ENCODE measurements around the gene PRPSAP1. TPM values are rescaled to one million over a fixed set of nuclear protein-coding genes. Genes with fewer than 3 reads are reported as not detected.

PRPSAP1 gene
- polyA plus RNA-seq, 1 of the 3 experiments (the other 2 are of a cell fraction) = 118 TPM

DNA sequence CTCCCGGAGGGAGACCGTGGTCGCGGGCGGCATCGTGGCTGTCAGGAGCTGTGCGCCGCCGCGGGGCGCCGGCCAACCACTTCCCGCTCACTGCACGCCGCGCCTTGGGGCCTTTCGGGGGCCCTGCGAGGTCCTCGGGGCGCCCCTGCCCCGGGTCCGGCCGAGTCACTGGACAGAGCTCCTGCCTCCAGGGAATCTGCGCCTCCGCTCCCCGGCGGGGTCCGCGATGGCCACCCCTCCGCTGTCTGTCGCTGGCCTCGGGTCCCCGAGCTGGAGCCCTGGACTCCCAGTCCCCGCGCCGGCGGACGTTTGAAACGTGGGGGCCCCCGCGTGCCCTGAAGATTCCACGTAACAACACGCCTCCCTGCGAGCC lies 45.8 kb downstream of the PRPSAP1 start, which contains the start of gene QRICH2:
TSS of gene QRICH2 (minus strand) at position 311 of the 373 bp plus-strand sequence. CDS start at position 33, 278 bp downstream.
- WGBS (ENCODE audit: low lambda C conversion rate) = 98% methylated on average over 44 of the region's 44 CpGs
- DNase-seq = peak; percentile 37
- no peaks in the 10 kb centered on the region for H3K9me3 ChIP-seq
- POLR2A ChIA-PET = interaction anchor here (1.5 kb wide), 1 partner anchor 91 kb away, joined by 3 read pairs; no protein-coding TSS in a partner anchor
- H3K36me3 ChIP-seq (replicated peaks in 1 of 2; ENCODE audit: control insufficient read depth in 1 of 2, insufficient read depth in 2 of 2, low read length in 1 of 2) = peaks cover 23 to 38% of the 10 kb centered on the region in 2 experiments
- CTCF ChIA-PET = interaction anchor here (1.3 to 15.8 kb wide), 7 partner anchors 9 to 101 kb away, joined by 3 to 348 read pairs (median 10); partner anchors contain the start of gene SPHK1
- no peak within 1 kb of the TSS for H3K9ac ChIP-seq
- H3F3A ChIP-seq (replicated peaks; ENCODE audit: insufficient read depth) = peaks cover 13% of the 10 kb centered on the region
- no peaks in the 10 kb centered on the region for H4K20me1 ChIP-seq (ENCODE audit: insufficient read depth)
- H3K27me3 ChIP-seq (ENCODE audit: insufficient read depth) = no peaks in the 10 kb centered on the region
- H3K9me2 ChIP-seq = no peaks in the 10 kb centered on the region
- H3K27ac ChIP-seq (ENCODE audit: low read depth in 2 of 2, low read length in 1 of 2) = no peak within 1 kb of the TSS
- no peak for TF ChIP-seq GATA2 (CRISPR knock-in tag; IDR thresholded peaks at IDR 0.05)
- TF ChIP-seq FOSL2 (IDR thresholded peaks at IDR 0.05; ENCODE audit: borderline replicate concordance, low read depth) = no peak
- no peak for TF ChIP-seq TEAD4 (IDR thresholded peaks at IDR 0.05; ENCODE audit: borderline replicate concordance, insufficient read depth)
- TF ChIP-seq, protein P1, sequence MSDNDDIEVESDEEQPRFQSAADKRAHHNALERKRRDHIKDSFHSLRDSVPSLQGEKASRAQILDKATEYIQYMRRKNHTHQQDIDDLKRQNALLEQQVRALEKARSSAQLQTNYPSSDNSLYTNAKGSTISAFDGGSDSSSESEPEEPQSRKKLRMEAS (IDR thresholded peaks at IDR 0.05; ENCODE audit: low read depth) = no peak
- TF ChIP-seq RFX5 (IDR thresholded peaks at IDR 0.05; ENCODE audit: low read length) = no peak
- TF ChIP-seq MXI1 (IDR thresholded peaks at IDR 0.05; ENCODE audit: low read depth, low read length) = no peak
- TF ChIP-seq NRF1 (IDR thresholded peaks at IDR 0.05; ENCODE audit: low read depth, low read length) = no peak
- TF ChIP-seq CTCF (IDR thresholded peaks at IDR 0.05) = no peak
- TF ChIP-seq FOXJ3 (CRISPR knock-in tag; IDR thresholded peaks at IDR 0.05) = no peak
- no peak for TF ChIP-seq SIN3A (IDR thresholded peaks at IDR 0.05; ENCODE audit: borderline replicate concordance, low read depth, low read length)
- TF ChIP-seq EP300 (IDR thresholded peaks at IDR 0.05; ENCODE audit: borderline replicate concordance in 1 of 2, low read depth in 1 of 2, low read length in 1 of 2) = no peak
- TF ChIP-seq POLR2AphosphoS5 (IDR thresholded peaks at IDR 0.05; ENCODE audit: low read depth, low read length) = no peak
- TF ChIP-seq CHD2 (IDR thresholded peaks at IDR 0.05; ENCODE audit: low read length, partially characterized antibody) = no peak
- no peak for TF ChIP-seq NFIC (IDR thresholded peaks at IDR 0.05; ENCODE audit: borderline replicate concordance)
- TF ChIP-seq SMC3 (IDR thresholded peaks at IDR 0.05; ENCODE audit: low read depth, low read length) = no peak
- no peak for TF ChIP-seq EZH2phosphoT487 (IDR thresholded peaks at IDR 0.05; ENCODE audit: borderline replicate concordance, low read depth)
- TF ChIP-seq RAD21 (IDR thresholded peaks at IDR 0.05; ENCODE audit: low read length) = no peak
- TF ChIP-seq TAF1 (IDR thresholded peaks at IDR 0.05; ENCODE audit: borderline replicate concordance, low read depth, low read length) = no peak
- no peak for TF ChIP-seq TCF12 (IDR thresholded peaks at IDR 0.05)
- no peak for TF ChIP-seq RCOR1 (IDR thresholded peaks at IDR 0.05; ENCODE audit: low read length)
- H2AFZ ChIP-seq (ENCODE audit: low read depth) = no peak within 1 kb of the TSS
- no peak within 1 kb of the TSS for H3K4me2 ChIP-seq
- H3K79me2 ChIP-seq (ENCODE audit: insufficient read depth) = no peaks in the 10 kb centered on the region
- H3K4me3 ChIP-seq (ENCODE audit: low read depth in 2 of 2, low read length in 1 of 2) = no peak within 1 kb of the TSS
- no peaks in the 10 kb centered on the region for H3K4me1 ChIP-seq (ENCODE audit: control insufficient read depth in 1 of 2, insufficient read depth in 2 of 2, low read depth in 1 of 2, low read length in 1 of 2)

All from SK-N-SH (cell line).